Kidney epithelial cell (primary cell): Measurements from ENCODE around the gene ATAD5. TPM values are rescaled to one million over a fixed set of nuclear protein-coding genes. Genes with fewer than 3 reads are reported as not detected.
"Not testable (repeated sequence)": the region's sequence is repeated elsewhere in the genome, so short reads cannot be mapped to it uniquely, and the experiment has no call there.

Source experiments
- DNase-seq: peaks from one replicate; pipeline ENCODE4 v3.0.0-alpha.2; 2010; ENCODE audit warnings: low read depth
- H3K27me3 ChIP-seq: 2 replicates; pipeline ENCODE4 v1.6.0; 2011; ENCODE audit warnings: low read length; ENCODE audit not compliant: control insufficient read depth, insufficient read depth
- H3K36me3 ChIP-seq: 2 replicates; pipeline ENCODE4 v1.5.1; 2011; ENCODE audit warnings: low read length; ENCODE audit not compliant: control insufficient read depth, insufficient read depth
- H3K4me3 ChIP-seq: 2 replicates; pipeline ENCODE4 v1.5.1; 2011; ENCODE audit warnings: low read depth, mild to moderate bottlenecking, control low read depth, low read length
- CTCF ChIP-seq: IDR thresholded peaks from 2 replicates; pipeline ENCODE4 v1.5.1; 2011; ENCODE audit warnings: mild to moderate bottlenecking, moderate library complexity, low read length, control low read depth, inconsistent platforms; ENCODE audit not compliant: insufficient read depth, poor library complexity, severe bottlenecking
- total RNA-seq: library from RNA; depleted of rRNA; stranded (reverse); fragments of >200 nt; gene quantifications from 2 replicates; pipeline ENCODE4 v1.2.3, GENCODE V29; 2015

The ATAD5 gene
- total RNA-seq, 1 donor from 2014 or later: 3.8 TPM

- no peaks in the 10 kb centered on the region for H3K36me3 ChIP-seq
- TF ChIP-seq CTCF: no peak
- no peak overlapping the region for H3K4me3 ChIP-seq
- no peak for DNase-seq
- no peaks in the 10 kb centered on the region for H3K27me3 ChIP-seq
Observed at GRCh38 chr17:30897311-30897710, 65.5 kb downstream of the ATAD5 start.

- Histone ChIP-seq H3K36me3 (peaks cover 2% of the 10 kb centered on the region), H3K27me3 (no peaks in the 10 kb centered on the region), H3K4me3 (peak overlapping the region; percentile 95)
- no peak for DNase-seq
- TF ChIP-seq CTCF: no peak
Observed at GRCh38 chr17:30905742-30906100, 74.0 kb downstream of the ATAD5 start.

GRCh38 chr17:30906101-30906911, 74.5 kb downstream of the ATAD5 start, which contains the start of gene TEFM:
TSS of gene TEFM (minus strand) at chr17:30906238. CDS start at chr17:30906198, 40 bp downstream.
- Histone ChIP-seq H3K4me3 (peak within 1 kb of the TSS; percentile 95), H3K27me3 (no peaks in the 10 kb centered on the region), H3K36me3 (peaks cover 2% of the 10 kb centered on the region)
- TF ChIP-seq CTCF: no peak
- DNase-seq: peak; percentile 47

- no peak for DNase-seq
- no peak overlapping the region for H3K4me3 ChIP-seq
- no peak for TF ChIP-seq CTCF
- H3K27me3 ChIP-seq: no peaks in the 10 kb centered on the region
- H3K36me3 ChIP-seq: peaks cover 2% of the 10 kb centered on the region
Observed at GRCh38 chr17:30908717-30909420, 77.1 kb downstream of the ATAD5 start.

GRCh38 chr17:30910151-30910550, 78.4 kb downstream of the ATAD5 start:
- DNase-seq, H3K27me3 ChIP-seq, H3K4me3 ChIP-seq, H3K36me3 ChIP-seq: not testable (repeated sequence)

- Histone ChIP-seq H3K27me3 (no peaks in the 10 kb centered on the region), H3K4me3 (no peak overlapping the region), H3K36me3 (no peaks in the 10 kb centered on the region)
- no peak for DNase-seq
- no peak for TF ChIP-seq CTCF
Observed at GRCh38 chr17:30913955-30914354, 82.2 kb downstream of the ATAD5 start.
